Activated CD8-positive, alpha-beta memory T cell treated with anti-CD3 and anti-CD28 coated beads, Interleukin-2, amount 50 U/mL, for 1 hour (primary cell): ENCODE results near the gene SLC6A3.
"Not testable (repeated sequence)": the region's sequence is repeated elsewhere in the genome, so short reads cannot be mapped to it uniquely, and the experiment has no call there.

Experiments used
- DNase-seq: peaks from one replicate; pipeline ENCODE4 v3.0.0-alpha.2; 2020; ENCODE audit errors: extremely low read depth

SLC6A3 gene

GRCh38 chr5:1464096-1464446 lies 18.8 kb upstream of the SLC6A3 start:
- no peak for DNase-seq

- DNase-seq = no peak
These were observed 18.3 kb upstream of the SLC6A3 start for GRCh38 chr5:1463326-1464095.

GRCh38 chr5:1462358-1462757 lies 17.1 kb upstream of the SLC6A3 start:
- no peak for DNase-seq

- no peak for DNase-seq
These were observed 16.2 kb upstream of the SLC6A3 start for GRCh38 chr5:1461396-1461795.

- DNase-seq = no peak
These were observed 14.9 kb upstream of the SLC6A3 start for GRCh38 chr5:1460054-1460682.

GRCh38 chr5:1459435-1459834 lies 14.2 kb upstream of the SLC6A3 start:
- not testable (repeated sequence) for DNase-seq

GRCh38 chr5:1456110-1456881 lies 11.1 kb upstream of the SLC6A3 start:
- DNase-seq = not testable (repeated sequence)

- DNase-seq = no peak
These were observed 8.4 kb upstream of the SLC6A3 start for GRCh38 chr5:1453613-1454012.

GRCh38 chr5:1449081-1449630 lies 3.9 kb upstream of the SLC6A3 start:
- no peak for DNase-seq

- no peak for DNase-seq
These were observed 3.3 kb upstream of the SLC6A3 start for GRCh38 chr5:1448511-1449011.

GRCh38 chr5:1447671-1448361 lies 2.6 kb upstream of the SLC6A3 start:
- DNase-seq = no peak

- no peak for DNase-seq
These were observed 1.5 kb upstream of the SLC6A3 start for GRCh38 chr5:1446602-1447343.

GRCh38 chr5:1445689-1446601 lies 705 bp upstream of the SLC6A3 start:
- no peak for DNase-seq

- DNase-seq = no peak
These were observed 665 bp downstream of the SLC6A3 start for GRCh38 chr5:1444361-1445189.

- no peak for DNase-seq
These were observed 1.3 kb downstream of the SLC6A3 start for GRCh38 chr5:1443991-1444360.

GRCh38 chr5:1443171-1443570 lies 2.1 kb downstream of the SLC6A3 start:
- no peak for DNase-seq

- no peak for DNase-seq
These were observed 2.8 kb downstream of the SLC6A3 start for GRCh38 chr5:1442222-1443145.
